ENCODE data around the gene ADARB1. TPM values are rescaled to one million over a fixed set of nuclear protein-coding genes. Genes with fewer than 3 reads are reported as not detected.
A peak's percentile ranks its signal among the peaks of the same experiment; 100 is the strongest.

The ADARB1 gene
- total RNA-seq, 1 donor from 2014 or later, result 25.8 TPM

- DNase-seq (ENCODE audit: low read depth) (no peak), FAIRE-seq (peak; percentile 80)
- no peak overlapping the region for H3K4me3 Mint-ChIP-seq (ENCODE audit: unreplicated experiment)
- H3K27ac Mint-ChIP-seq (ENCODE audit: unreplicated experiment), result no peak overlapping the region
- Histone ChIP-seq H3K79me2 (ENCODE audit: insufficient read depth, low read length) (no peaks in the 10 kb centered on the region), H3K9me3 (ENCODE audit: insufficient read depth, low read depth, low read length) (peaks cover 13% of the 10 kb centered on the region), H3K9ac (ENCODE audit: low read length) (no peak overlapping the region), H3K27me3 (ENCODE audit: insufficient read depth, low read length) (peaks cover 2% of the 10 kb centered on the region), H3K4me3 (ENCODE audit: insufficient read depth, low read depth, low read length) (no peak overlapping the region), H3K4me1 (ENCODE audit: insufficient read depth, low read length) (peaks cover 4% of the 10 kb centered on the region), H2AFZ (ENCODE audit: low read depth, low read length) (no peak overlapping the region), H3K27ac (ENCODE audit: low read depth, low read length) (no peak overlapping the region), H3K4me2 (ENCODE audit: low read length) (no peak overlapping the region), H3K36me3 (ENCODE audit: insufficient read depth, low read length) (no peaks in the 10 kb centered on the region), H4K20me1 (ENCODE audit: insufficient read depth, low read length) (no peaks in the 10 kb centered on the region)
- peaks cover 5% of the 10 kb centered on the region for H3K4me1 Mint-ChIP-seq (ENCODE audit: low read depth, unreplicated experiment)
- no peaks in the 10 kb centered on the region for H3K36me3 Mint-ChIP-seq (ENCODE audit: low read depth, unreplicated experiment)
- H3K9me3 Mint-ChIP-seq (ENCODE audit: unreplicated experiment), result peaks cover 13% of the 10 kb centered on the region
- peaks cover 27% of the 10 kb centered on the region for H3K27me3 Mint-ChIP-seq (ENCODE audit: low read depth, unreplicated experiment)
- TF ChIP-seq EZH2 (IDR thresholded peaks at IDR 0.05; ENCODE audit: insufficient read depth, low read length) (no peak), CTCF (IDR thresholded peaks at IDR 0.05; ENCODE audit: insufficient read depth, low read depth, low read length) (no peak)
These were observed 40.4 kb upstream of the ADARB1 start for GRCh38 chr21:45033791-45034555.

DNA sequence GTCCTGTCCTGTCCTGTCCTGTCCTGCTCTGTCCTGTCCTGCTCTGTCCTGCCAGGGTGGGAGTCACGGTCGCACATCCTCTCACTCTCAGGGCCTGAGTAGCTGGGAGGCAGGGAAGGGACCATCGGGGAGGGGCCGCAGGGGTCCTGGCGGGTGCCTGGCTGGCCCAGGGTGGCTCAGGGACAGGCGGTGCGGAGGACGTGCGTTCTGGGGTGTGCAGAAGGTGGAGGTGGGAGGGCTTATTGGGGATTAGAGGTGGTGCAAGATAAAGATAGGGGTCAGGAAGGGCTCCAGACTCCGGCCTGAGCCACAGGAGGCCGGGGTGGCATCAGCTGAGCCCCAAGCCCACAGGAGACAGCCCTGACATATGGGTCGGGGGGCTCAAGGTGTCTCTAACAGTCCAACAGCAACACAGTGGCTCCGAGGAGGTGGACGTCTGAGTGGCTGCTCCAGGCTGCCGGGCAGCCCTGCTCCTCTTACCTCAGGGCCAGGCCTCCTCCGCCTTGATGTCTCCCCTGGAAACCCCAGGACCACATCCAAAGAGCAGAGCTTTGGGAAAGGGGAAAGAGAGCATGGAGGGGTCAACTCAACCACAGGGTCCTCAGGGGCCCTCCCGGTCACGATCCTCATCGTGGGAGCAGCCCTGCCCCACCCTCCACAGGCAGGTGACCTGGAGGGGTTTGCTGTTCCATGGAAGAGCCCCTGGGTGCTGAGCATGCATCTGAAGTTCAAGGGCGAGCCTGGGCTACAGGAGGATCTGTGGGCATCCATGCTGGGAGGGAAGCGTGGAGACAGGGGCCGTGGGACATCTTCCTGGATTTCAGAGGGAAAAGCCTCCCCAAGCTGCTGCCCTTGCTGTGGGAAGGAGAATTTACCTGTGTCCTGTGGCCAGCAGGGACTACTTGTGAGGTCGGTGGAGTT, 39.6 kb upstream of the ADARB1 start:
- no peak overlapping the region for H3K4me3 ChIP-seq (ENCODE audit: insufficient read depth, low read depth, low read length)
- TF ChIP-seq CTCF (IDR thresholded peaks at IDR 0.05; ENCODE audit: insufficient read depth, low read depth, low read length), result no peak
- no peak for TF ChIP-seq EZH2 (IDR thresholded peaks at IDR 0.05; ENCODE audit: insufficient read depth, low read length)
- no peak overlapping the region for H2AFZ ChIP-seq (ENCODE audit: low read depth, low read length)
- FAIRE-seq, result no peak
- H3K9ac ChIP-seq (ENCODE audit: low read length), result no peak overlapping the region
- H3K27ac ChIP-seq (ENCODE audit: low read depth, low read length), result no peak overlapping the region
- no peaks in the 10 kb centered on the region for H3K36me3 Mint-ChIP-seq (ENCODE audit: low read depth, unreplicated experiment)
- no peaks in the 10 kb centered on the region for H4K20me1 ChIP-seq (ENCODE audit: insufficient read depth, low read length)
- peaks cover 4% of the 10 kb centered on the region for H3K4me1 ChIP-seq (ENCODE audit: insufficient read depth, low read length)
- peaks cover 27% of the 10 kb centered on the region for H3K27me3 Mint-ChIP-seq (ENCODE audit: low read depth, unreplicated experiment)
- peaks cover 13% of the 10 kb centered on the region for H3K9me3 ChIP-seq (ENCODE audit: insufficient read depth, low read depth, low read length)
- H3K4me1 Mint-ChIP-seq (ENCODE audit: low read depth, unreplicated experiment), result peaks cover 5% of the 10 kb centered on the region
- no peak overlapping the region for H3K4me2 ChIP-seq (ENCODE audit: low read length)
- H3K27me3 ChIP-seq (ENCODE audit: insufficient read depth, low read length), result peaks cover under 1% of the 10 kb centered on the region
- no peak overlapping the region for H3K4me3 Mint-ChIP-seq (ENCODE audit: unreplicated experiment)
- DNase-seq (ENCODE audit: low read depth), result no peak
- no peak overlapping the region for H3K27ac Mint-ChIP-seq (ENCODE audit: unreplicated experiment)
- peaks cover 13% of the 10 kb centered on the region for H3K9me3 Mint-ChIP-seq (ENCODE audit: unreplicated experiment)
- no peaks in the 10 kb centered on the region for H3K79me2 ChIP-seq (ENCODE audit: insufficient read depth, low read length)
- H3K36me3 ChIP-seq (ENCODE audit: insufficient read depth, low read length), result no peaks in the 10 kb centered on the region

Measured in astrocyte (in vitro differentiated cells and primary cell).